NCI-H2196 treated with DMSO at 0.1 percent for 48 hours (cell line): ENCODE results near the gene ARHGAP26.

ENCODE experiments used
- DNase-seq: peaks from one replicate; lab custom pipeline; 2025; ENCODE audit not compliant: unreplicated experiment; lab: John Stamatoyannopoulos, UW

Gene ARHGAP26

DNA sequence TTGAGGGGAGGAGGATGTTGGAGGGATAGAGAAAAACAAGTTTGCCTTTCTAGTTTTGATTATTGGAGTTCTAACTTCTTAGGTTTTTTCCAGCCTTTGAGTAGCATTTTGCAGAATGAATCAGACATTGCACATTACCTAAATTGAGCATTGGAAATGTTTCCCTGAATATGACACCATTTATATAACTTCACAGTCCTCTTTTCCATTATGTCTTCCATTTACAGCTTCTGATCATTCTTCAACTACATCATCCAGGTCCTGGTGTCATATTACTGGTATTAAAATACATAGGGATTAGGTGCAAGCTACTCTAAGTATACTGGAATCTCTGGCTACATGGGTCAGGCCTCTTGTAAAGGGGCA, 286.1 kb downstream of the ARHGAP26 start:
- DNase-seq = no peak

DNA sequence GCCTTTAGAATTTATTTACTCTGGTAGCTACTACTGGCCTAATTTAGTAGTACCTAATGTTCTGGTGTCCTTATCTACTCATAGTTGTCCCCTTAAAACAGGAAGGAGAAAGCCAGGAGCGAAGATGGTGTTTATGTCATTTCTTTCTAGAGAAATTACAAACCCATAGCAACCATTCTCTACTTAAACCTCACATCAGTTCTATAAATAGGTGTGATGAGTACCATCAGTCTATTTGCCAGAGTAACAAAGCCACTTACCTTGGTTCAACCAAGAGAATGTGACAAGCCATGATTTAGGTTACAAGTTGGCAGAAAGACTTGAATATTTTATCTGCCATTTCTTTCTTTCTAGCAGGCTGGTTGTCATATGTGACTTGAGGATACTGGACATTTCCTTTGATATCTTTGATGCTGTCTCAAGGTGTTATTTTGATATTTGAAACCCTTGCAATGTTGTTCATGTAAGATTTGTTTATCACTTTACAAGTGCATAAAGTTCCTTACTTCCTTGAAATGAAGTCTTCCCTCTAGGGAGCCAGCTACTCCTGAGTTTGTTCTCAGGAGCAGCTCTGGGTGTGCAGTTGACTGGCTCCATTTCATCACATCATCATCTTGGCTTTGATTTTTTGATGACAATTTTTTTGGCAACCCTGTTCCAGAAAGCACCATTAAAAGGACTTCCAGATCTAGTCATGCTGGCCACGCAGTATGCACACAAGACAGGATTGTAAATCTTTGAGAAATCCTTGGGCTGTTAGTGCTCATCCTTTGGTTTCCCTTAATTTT, 286.8 kb downstream of the ARHGAP26 start:
- no peak for DNase-seq

DNA sequence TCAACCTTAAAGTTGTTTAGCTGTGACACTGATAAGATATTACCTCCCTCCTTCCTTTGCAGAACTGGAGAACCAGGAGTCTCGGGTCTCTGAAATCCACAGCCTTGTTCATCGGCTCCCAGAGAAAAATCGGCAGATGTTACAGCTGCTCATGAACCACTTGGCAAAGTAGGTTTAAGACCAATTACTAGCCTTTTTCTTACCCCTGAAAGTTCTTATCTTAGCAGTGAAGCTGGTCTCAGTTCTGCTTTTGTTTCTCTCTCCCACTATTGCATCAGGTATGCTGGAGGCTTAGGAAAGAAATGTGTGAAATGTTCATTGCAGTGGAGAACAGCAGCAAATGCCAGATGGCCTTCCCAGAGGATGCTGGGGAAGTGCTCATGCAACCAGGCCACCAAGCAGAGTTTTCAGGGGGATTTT, 287.4 kb downstream of the ARHGAP26 start:
- no peak for DNase-seq

DNA sequence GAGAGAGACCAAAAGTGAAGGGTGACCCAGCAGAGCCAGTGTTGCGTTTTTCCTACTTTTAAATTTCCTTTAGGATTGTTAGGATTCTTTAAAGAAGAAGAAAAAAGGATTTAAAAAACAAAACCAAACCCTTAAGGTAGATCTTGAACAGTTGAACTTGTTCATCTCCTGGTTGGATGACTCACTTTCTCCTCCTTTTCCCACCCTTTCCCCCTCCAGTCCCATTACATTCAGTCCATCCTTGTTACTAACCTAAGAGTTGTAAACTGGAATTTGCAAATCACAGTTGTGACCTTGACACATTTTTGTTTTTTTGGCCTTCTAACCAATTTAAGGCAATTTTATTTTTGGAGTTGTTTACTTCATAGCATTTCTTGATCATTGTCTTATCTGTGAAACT, 289.2 kb downstream of the ARHGAP26 start:
- DNase-seq = no peak

DNA sequence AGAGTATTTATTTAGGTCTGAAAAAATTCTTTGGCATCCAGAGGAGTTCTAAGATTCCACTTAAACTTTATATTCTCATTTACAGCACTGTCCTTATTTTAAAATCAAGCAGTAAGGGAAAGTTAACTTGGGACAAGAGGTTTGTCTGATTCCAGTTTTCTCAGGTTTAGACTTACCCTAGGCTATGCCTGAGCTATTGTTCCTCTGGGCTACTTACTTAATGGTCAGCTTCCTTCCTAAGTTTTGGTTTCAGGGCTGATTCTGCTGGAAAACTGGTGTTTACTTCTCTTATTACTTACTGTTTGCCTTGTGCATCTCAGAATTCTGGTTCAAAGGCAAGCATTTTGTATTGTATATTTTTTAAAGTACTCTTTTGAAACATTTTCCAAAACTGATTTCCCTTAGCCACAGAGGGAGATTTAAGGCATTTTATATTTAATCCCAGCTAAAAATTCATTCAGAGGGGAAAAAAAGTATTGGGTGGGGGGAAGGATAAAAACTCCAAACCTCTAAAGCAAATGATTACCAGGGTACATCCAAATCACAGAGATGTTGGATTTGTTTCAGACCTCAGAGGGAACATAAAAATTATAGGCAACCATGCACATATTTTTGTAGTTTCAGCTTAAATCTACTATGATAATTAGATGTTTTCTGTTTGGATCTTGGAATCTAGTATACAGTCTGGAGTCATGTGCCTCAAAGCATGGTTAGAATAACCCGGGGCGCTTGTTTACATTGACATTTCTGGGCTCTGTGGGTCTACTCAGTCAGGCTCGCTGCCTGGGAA, 290.0 kb downstream of the ARHGAP26 start:
- no peak for DNase-seq

DNA sequence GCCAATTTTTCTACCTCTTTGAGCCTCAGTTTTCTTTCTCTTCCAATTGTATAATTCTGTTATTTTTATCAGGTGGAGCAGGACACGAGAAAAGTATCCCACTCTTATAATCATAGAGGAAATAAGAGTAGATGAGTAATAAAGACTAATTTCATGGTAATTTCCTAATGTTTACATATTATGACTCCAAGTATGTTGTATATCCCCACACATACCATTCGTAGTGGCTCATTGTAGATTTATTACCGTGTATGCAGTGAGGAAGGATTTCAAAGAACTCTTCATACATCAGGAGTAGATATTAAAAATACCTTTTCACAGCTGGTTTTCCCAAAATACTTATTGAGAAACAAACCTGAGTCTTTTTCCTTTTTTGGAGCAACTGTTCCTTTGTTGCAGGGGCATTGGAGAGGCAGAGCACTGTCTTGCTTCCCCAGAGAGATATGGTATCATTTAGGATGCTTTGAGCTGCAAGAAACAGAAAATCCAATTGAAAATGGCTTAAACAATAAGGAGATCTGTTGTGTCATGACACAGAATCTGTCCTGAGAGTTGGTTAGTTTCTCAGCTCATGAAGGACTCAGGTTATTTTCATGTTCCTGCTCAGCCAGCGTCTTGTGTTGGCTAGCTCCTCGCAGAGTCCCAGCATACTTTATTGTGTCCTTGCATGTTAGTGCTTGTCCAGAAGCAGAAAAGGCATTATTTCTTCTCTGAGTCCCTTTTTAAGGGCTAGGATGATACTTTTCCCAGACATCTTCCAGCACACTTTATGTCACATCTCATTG, 291.2 kb downstream of the ARHGAP26 start:
- no peak for DNase-seq

DNA sequence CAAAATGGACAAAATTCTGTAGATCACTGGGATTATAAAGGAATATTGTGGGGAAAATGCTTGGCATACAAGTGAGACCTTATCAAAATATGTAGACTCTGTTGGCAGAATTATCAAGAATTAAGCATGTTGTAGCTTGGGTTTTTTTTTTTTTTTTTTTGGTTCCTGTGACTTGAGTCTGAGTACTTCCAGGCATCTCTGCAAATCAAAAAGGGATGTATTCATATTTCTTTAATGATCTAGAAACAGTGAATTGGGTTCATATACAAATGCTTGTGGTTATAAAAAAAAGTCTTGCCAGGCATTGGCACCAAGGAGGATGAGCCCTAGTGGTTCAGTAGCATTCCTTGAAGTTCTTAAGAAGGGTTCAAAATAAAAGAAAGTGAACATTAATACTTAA, 292.2 kb downstream of the ARHGAP26 start:
- DNase-seq = no peak

DNA sequence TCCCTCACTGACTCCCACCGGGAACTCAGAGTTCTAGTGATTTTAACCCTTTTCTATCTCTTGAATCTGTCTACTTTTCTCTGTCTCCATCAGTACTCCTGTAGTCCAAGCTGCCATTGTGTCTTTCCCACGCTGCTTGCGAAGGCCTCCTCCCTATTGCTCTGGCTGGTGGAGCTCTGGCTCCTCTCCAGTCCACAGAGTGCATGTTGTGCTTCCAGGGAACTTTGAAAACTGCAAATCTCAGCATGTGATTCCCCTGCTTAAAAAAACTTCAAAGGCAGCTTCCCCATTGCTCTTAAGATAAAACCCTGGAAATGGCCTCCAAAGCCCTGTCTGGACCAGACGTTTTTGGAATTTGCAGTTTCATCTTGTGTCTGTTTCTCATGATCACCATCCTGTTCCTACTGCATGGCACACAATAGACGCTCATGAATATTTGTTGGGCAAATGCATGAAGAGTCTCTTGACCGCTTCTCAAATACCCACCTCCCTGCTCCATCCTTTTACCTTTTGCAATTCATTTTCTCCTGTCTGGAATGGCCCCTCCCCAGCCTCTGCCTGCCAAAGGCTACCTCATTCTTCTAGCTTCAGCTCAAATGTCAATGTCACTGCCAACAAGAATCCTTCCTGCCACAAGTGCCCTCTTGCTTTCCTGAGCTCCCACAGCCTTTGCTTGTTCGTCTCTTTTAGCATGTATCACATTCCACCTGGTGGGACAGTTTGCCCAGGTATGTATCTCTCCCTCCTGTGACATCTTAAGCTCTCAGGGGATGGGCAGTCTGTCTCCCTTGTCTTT, 293.2 kb downstream of the ARHGAP26 start:
- peak; percentile 82 for DNase-seq

DNA sequence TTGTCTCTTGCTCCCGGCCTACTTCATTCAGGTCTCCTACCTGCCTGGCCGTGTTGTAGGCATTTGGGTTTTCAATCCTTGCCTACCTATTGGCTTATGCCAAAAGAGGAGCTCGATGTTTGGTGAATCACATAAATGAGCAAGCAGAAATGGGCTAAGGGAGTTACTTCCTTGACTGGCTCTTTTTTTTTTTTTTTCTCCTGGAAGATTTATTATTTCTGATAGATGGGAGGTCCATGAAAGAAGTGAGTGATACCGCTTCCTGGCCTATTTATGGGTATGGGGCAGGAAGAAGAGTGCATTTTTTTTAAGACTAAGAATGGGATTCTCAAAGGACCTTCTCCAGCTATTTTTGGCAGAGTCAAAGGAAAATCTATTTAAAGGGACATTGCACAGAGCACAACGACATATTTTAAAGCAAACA, 294.1 kb downstream of the ARHGAP26 start:
- no peak for DNase-seq

DNA sequence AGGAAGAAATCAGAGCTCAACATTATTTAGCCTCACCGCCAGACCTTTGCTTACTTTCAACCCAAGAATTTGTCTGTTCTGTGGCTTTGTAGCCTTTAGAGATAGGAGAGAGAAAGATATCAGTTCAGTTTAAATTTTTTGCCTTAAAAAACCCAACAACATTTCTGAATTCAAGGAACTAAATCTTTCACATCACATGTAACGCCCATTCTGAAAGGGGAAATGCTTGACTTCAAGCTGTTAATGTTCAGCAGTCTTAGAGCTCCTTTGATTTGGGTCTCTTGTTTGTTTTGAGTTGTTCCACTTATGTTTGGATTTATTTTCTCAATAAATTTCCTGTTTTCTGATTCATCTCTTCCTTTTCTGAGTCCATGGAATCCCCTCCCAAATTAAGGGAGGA, 294.5 kb downstream of the ARHGAP26 start:
- no peak for DNase-seq

DNA sequence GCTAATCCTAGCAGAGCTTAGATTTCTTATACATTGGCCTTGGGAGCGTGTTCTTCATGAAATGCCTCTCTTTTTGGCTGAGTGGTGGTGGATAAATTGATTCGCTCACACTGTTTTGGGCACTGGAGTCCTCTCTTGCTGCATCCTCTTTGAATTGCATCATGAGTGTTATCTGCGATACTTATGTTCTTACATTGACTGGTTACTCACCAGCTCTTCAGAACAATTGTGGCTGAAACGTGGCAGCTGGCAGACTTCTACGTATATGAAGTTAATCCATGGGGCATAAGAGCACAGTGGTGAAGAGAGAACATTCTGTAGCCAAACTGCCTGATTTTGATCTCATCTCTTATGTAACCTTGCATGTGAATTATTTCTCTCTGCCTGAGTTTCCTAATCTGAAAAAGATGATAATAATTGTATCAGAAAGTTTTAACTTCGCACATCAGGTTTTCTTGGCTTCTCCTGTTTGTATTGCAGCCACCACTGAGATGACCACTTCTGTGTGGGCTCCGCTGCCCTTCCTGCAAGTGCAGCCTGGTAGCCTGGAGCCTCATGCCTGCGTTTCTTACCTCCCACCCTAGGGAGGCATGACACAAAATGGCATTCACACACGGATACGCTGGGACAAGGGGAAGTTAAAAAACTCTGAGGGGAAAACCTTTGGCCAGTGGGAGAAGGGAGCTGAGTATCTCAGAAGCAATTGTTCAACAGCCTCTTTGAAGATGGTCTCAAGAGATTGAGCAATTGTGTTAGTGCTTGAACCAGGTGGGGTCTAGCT, 295.2 kb downstream of the ARHGAP26 start:
- DNase-seq = no peak

DNA sequence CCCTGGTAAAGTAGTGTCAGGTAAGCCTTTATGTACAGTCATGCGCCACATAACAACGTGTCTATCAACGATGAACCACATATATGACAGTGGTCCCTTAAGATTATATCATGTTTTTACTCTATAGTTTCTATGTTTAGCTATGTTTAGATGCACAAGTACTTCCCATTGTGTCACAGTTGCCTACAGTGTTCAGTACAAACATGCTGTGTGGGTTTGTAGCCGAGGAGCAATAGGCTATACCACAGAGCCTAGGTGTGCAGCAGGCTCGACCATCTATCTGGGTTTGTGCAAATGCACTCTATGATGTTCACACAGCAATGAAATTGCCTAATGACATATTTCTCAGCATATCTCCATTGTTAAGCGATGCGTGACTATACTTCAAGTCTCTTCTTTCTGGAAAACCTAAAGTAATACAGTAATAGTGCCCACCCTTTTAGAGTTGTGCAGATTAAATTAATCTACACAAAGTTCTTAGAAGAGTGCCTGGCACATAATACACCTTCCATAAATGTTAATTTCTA, 295.9 kb downstream of the ARHGAP26 start:
- DNase-seq = no peak

DNA sequence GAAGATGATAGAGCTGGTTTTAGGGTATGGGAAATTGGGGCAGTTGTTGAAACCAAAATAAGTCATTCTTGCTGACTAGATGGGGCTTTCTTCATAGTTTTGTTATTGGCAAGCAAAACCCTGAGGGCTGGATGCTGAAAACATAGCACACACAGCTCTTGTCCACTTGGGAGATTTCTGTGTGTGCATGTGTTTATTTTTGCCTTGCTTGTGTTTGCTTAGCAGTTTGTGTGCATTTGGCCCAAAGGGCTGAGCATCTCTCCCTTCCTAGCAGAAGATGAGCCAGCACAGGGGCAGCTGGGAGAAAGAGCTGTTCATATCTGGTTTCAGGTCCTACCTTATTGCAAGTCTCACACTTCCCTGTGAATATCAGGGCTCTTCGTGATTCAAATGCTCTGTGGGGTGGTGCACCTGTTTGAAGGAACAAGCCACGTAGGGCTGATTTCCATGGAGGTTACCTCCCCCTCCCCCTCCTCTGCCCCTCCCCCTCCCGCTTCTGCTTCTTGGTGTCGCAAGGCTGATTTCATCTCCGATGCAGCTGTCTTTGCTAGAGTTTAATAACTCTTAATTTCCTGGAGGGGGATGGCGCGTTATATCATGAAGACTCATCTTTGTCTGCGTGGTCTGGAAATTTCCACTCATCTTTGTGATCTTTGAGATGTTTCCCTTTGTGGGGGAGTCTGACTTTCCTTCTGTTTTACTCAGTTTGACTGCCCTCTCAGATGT, 296.5 kb downstream of the ARHGAP26 start:
- DNase-seq = peak; percentile 67

DNA sequence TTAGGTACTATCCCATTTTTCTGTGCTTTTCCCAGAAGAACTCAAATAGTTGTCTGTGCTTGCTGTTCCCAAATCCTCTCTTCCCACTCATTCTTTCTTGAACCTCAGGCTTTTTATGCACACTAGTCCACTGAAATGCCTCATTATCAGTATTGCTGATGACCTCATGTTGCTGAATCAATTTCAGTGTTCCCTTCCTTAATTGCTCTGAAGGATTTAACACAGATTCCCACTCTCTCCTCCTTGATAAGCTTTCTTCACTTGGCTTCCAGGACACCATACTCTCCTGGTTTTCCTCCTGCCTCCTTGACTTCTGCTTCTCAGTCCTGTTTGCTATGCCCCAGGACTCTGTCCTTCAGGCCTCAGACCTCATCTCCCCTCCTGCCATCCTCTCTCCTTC, 298.5 kb downstream of the ARHGAP26 start:
- no peak for DNase-seq

DNA sequence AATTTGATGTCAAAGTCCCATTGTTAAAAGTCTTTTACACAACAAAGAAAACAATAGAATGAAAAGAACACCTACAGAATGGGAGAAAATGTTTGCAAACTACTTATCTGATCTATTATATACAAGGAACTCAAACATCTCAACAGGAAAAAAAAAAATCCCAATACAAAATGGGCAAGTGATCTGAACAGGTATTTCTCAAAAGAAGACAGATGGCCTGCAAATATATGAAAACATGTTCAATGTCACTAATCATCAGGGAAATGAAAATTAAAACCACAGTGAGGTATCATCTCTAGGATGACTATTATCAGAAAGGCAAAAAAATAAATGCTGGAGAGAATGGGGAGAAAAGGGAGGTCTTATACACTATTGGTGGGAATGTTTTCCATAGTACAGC, 301.8 kb downstream of the ARHGAP26 start:
- DNase-seq = no peak

DNA sequence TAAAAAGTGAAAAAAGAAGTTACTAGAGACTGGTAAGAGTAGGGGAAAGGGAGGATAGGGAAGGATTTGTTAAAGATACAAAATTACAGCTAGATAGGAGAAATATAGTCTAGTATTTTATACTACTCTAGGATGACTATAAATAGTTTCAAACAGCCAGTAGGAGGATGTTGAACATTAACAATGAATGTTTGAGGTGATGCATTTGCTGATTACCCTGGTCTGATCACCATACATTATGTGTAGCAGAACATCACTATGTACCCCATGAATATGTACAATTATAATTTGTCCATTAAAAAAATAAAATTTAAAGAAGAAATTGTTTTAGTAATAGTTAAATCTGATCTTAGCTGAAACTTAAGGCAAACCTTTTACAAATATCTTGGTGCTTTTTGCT, 302.6 kb downstream of the ARHGAP26 start:
- DNase-seq = no peak

DNA sequence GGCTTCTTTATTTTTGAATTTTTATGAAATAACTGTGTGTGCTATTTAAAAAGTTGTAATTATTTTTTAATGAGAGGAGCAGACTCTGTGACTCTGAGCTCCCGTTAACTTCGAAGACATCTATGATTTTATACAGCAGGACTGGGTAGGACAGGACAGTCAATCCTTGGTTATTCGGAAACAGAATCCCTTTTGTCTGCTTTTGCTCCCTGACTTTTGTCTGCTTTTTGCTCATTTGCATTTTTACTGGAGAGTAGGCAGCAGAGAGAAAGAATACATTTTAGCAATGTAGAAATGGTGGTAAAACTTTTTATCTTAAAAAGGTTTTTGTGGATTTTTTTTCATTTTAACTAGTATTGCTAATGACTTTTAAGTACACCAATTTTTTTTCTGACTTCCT, 303.6 kb downstream of the ARHGAP26 start:
- no peak for DNase-seq

DNA sequence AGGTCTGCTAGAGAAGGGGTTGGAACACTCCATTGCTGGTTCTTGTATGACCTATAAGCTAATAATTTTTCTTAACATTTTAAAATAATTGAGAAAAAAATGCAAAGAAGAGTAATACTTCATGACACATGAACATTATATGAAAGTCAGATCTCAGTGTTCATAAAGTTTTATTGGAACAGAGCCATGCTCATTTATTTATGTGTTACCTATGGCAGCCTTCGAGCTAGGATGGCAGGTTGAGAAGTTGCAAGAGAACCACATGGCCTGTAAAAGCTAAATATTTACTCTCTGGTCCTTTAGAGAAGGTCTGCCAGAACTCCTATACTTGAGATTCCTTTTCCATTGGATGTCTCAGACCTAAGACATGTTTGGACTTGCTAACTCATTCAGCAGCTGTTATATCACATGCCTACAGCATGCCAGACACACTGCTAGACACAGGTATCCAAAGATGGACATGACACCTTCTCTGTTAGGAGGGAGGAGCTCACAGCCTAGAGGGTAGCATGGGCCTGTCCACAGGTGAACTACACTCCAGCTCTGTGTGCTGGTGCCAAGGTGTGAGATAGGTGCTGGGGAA, 304.3 kb downstream of the ARHGAP26 start:
- peak; percentile 18 for DNase-seq

DNA sequence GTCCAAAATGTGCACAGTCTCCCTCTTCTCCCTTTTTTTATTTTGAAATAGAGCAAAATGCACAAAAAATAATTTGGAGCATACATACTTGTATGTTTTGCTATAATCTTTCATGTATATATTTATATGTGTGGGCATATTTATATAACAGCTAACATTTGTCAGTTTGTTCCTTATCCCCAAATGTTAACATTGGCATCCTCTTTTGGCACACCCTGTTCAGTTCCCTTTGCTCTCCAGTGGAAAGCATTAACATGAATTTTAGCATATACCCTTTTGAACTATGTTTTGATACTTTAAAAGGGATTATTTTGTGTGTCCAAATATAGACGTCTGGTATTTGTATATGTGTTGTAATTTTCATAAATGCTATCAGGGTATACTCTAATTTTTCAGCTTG, 306.2 kb downstream of the ARHGAP26 start:
- no peak for DNase-seq
